Stimulated activated memory B cell treated with anti-CD40 and anti-IgM and Interleukin-4, amounts not matched to agents 10 μg/mL and 1 μg/mL and 100 μg/mL, for 72 hours (primary cell): Measurements from ENCODE around the gene CDRT4.

Source experiments
- ATAC-seq: fragments of 150-1000 bp; cut with Tn5 transposase; 2 replicates; pipeline ENCODE4 v1.10.0; 2021
- H3K27ac Mint-ChIP-seq: one replicate; pipeline ENCODE4 v1.8.0; 2022; ENCODE audit warnings: mild to moderate bottlenecking, mixed read lengths
- H3K27me3 Mint-ChIP-seq: one replicate; pipeline ENCODE4 v1.8.0; 2022; ENCODE audit warnings: mixed read lengths
- H3K36me3 Mint-ChIP-seq: one replicate; pipeline ENCODE4 v1.8.0; 2022; ENCODE audit warnings: mixed read lengths
- H3K4me1 Mint-ChIP-seq: one replicate; pipeline ENCODE4 v1.8.0; 2022; ENCODE audit warnings: mixed read lengths
- H3K4me3 Mint-ChIP-seq: one replicate; pipeline ENCODE4 v1.8.0; 2022; ENCODE audit warnings: mild to moderate bottlenecking, moderate library complexity, mixed read lengths
- H3K9me3 Mint-ChIP-seq: one replicate; pipeline ENCODE4 v1.8.0; 2022; ENCODE audit warnings: mixed read lengths

CDRT4 gene

DNA sequence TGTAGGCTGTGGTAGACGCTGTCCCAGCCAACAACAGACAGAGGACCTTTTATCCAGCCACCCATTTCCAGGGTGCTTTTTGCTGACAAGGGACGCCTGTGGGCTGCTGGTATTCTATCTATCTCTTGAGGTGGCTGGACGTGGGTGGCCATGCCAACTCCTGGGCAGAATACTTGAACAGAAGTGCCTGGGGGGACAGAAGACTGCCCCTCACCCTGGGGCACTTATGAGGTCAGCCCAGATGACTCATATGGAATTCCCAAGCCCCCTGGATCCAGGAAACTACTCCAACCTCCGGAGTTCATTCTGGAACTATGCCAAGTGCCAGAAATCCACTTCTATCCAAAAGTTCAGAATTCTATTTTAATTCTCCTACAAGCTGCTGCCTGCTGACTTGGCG lies 61.3 kb downstream of the CDRT4 start:
- H3K36me3 Mint-ChIP-seq = no peaks in the 10 kb centered on the region
- peaks cover 16% of the 10 kb centered on the region for H3K27me3 Mint-ChIP-seq
- H3K27ac Mint-ChIP-seq = no peak overlapping the region
- ATAC-seq = no peak
- no peak overlapping the region for H3K4me3 Mint-ChIP-seq
- H3K9me3 Mint-ChIP-seq = no peaks in the 10 kb centered on the region
- H3K4me1 Mint-ChIP-seq = no peaks in the 10 kb centered on the region

DNA sequence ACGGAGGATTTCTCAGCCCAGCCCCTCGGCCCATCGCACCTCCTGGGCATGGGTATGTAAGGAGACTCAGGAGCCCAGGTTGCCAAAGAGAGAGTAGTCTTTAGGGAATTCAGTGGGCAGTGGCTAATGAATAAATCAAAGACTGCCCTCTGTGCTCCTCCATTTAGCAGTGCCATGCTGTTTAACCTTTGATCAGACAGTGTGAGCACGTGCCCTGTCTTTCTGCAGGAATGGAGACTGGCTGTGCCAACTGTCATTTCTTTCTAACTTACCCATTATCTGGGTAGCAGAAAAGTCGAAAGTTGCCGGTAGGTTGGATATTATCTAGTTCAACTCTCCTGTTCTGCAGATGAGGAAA lies 62.4 kb downstream of the CDRT4 start:
- H3K27me3 Mint-ChIP-seq = peaks cover 16% of the 10 kb centered on the region
- H3K27ac Mint-ChIP-seq = no peak overlapping the region
- H3K9me3 Mint-ChIP-seq = no peaks in the 10 kb centered on the region
- no peaks in the 10 kb centered on the region for H3K36me3 Mint-ChIP-seq
- ATAC-seq = no peak
- no peak overlapping the region for H3K4me3 Mint-ChIP-seq
- no peaks in the 10 kb centered on the region for H3K4me1 Mint-ChIP-seq

DNA sequence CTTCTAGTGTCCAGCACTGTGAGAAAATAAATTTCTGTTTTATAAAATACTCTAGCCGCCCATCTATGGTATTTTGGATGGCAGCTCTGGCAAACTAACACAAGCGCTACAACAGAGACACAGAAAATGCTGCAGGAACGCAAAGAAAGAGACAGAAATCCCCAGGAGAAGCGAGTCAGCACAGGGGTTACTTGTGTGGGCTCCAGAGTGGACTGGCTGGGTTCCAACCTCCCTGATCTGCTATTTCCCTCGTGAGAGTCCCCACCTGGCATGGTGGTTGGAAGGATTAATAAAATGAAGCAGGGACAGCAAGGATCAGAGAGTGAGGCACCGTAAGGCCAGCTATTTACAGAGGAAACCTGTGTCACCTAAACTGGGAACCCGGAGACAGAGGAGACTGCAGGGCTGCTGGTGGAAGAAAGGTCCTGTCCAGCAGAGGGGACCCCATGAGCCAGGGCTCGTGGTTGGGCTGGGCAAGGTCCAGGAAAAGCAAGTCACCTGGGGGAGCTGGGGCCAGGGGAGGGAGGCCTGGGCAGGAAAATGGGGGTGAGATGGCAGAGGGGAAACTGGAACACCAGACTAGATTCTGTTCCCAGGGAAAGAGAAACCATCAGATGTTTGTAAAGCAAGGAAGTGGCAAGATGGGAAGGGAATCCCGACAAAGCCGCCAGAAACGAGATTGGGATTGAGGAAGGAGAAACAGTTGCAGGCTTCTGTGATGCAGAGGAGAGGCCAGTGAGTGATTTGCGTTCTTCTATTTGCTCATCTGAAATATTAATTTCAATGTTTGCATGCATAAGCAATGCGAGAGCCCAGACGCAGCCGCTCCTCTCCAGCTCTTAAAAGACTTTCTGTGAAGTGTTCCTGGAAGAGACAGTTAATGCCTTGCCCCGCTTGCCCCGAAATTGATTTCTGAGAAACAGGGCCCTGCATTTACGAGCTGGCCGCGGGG lies 63.0 kb downstream of the CDRT4 start:
- no peak overlapping the region for H3K4me3 Mint-ChIP-seq

DNA sequence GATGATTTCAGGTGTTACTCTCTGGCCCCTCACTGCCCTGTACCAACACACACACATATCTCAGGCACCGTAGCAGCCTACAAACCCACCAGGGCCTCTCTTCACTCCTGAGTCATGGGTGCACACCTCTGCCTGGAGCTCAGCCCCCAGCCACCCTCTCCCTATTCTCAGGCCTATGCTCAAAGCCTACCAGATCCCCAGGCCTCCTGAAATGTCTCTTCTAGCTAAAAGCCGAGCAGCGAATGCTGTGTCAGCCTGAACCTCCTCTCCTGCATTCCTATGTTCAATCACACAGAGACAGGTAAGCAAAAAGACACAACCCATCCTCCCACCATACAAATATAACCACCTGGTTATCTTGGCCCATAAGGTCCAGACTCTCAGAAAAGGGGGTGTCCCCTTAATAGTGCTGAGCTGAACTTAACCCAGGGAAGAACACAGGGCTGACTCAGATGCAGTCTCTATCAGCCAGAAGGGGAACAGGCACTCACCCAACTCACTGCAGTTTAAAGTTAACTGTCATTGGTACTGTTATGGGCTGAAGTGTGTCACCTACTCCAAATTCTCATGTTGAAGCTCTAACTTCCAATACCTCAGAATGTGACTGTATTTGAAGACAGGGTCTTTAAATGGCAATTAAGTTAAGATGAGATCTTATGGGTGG lies 64.0 kb downstream of the CDRT4 start:
- no peaks in the 10 kb centered on the region for H3K4me1 Mint-ChIP-seq
- H3K27ac Mint-ChIP-seq = no peak overlapping the region
- peaks cover 16% of the 10 kb centered on the region for H3K27me3 Mint-ChIP-seq
- H3K36me3 Mint-ChIP-seq = no peaks in the 10 kb centered on the region
- H3K9me3 Mint-ChIP-seq = no peaks in the 10 kb centered on the region
- no peak overlapping the region for H3K4me3 Mint-ChIP-seq
- ATAC-seq = no peak

More for the DNA sequence above, 63.0 kb downstream of the CDRT4 start:
- Mint-ChIP-seq H3K9me3 (no peaks in the 10 kb centered on the region), H3K36me3 (no peaks in the 10 kb centered on the region), H3K4me1 (no peaks in the 10 kb centered on the region), H3K27ac (no peak overlapping the region), H3K27me3 (peaks cover 16% of the 10 kb centered on the region)
- ATAC-seq = no peak

DNA sequence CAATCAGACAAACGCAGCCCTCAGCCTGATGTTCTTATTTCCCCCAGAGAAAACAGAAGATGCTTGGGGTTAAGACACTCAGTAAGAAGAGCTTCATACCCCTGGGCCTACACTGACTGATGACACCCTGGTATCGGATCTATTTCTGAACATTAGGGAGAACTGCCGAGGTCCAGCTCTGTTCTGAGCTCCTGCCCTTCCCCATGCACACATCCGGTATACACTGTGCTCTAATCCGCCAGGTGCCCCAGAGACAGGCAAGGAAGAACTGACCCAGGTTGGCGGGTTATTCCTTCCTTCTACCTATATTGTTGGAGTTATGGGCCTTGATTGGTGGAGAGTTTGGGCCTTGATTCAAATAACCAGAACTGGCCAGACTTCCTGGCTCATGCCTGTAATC lies 68.0 kb downstream of the CDRT4 start:
- H3K27ac Mint-ChIP-seq = no peak overlapping the region
- no peaks in the 10 kb centered on the region for H3K4me1 Mint-ChIP-seq
- H3K4me3 Mint-ChIP-seq = no peak overlapping the region
- no peaks in the 10 kb centered on the region for H3K36me3 Mint-ChIP-seq
- H3K27me3 Mint-ChIP-seq = peaks cover 16% of the 10 kb centered on the region
- H3K9me3 Mint-ChIP-seq = no peaks in the 10 kb centered on the region
- ATAC-seq = no peak

DNA sequence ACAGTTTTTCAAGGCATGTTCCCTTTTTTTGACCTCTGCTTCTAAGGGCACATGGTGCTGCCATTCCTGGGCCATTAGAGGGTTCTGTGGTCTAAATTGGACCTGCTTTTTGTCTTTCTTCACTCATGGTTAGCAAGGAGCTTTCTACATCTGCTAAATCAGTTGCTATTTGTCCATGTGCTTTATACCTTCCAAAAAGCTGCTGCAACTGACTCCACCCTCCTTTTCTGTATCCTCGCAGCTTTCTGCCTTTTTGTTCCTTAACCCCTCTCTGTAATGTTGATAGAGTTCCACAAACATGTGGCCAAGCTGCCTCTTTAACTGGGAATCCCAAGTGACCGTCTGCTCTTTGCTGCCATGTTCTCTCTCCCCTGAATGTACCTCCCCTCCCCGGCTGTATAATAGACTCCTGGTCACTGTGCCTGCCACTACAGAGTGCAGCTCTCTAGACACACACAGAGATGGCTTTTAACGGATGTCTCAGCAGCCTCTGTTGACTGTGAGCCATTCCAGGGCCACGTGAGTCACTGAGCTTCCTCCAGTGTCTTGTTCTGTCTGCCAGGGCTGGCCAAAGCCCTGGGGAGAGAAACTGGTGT lies 68.6 kb downstream of the CDRT4 start:
- Mint-ChIP-seq H3K9me3 (no peaks in the 10 kb centered on the region), H3K4me1 (no peaks in the 10 kb centered on the region), H3K4me3 (no peak overlapping the region), H3K27ac (no peak overlapping the region), H3K36me3 (no peaks in the 10 kb centered on the region), H3K27me3 (peaks cover 18% of the 10 kb centered on the region)
- ATAC-seq = no peak

DNA sequence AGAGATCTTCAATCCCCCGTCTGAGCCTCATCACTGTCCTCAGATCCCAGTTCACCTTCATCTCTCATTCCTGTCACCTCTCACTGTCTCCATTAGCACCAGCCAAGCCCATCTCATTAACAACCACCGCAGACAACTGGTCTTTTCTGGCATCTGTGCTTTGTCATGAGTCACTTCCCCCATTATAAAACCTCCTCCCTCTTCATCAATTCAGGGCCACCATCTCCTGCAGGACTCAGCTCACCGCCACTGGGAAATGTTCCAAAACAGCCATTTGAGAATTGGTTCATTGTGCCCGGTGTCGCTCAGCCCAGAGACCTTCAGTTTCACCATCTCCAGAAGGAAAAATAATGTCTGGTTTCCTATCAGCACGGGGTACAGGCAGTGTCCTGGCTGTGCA lies 69.1 kb downstream of the CDRT4 start:
- Mint-ChIP-seq H3K4me1 (no peaks in the 10 kb centered on the region), H3K9me3 (no peaks in the 10 kb centered on the region), H3K4me3 (no peak overlapping the region), H3K27me3 (peaks cover 18% of the 10 kb centered on the region), H3K36me3 (no peaks in the 10 kb centered on the region), H3K27ac (no peak overlapping the region)
- ATAC-seq = no peak

DNA sequence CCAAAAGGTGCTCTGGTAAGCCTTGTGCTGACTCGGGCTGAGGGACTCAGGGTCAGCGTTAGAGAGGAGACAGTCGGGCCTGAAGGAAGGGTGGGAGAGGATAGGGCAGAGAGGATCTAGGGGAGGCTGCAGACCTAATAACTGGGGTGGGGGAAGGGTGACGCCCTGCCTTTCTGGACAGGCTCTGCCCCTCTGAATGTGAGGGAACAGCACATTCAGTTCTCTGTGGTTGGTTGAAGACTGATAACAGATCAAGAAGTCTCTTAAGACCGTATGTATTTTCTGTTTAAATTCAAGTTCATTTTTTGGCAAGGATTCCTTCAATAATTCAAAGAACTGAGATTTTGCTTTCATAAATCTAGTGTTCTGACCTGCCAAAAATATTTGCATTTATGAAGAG lies 69.8 kb downstream of the CDRT4 start:
- Mint-ChIP-seq H3K36me3 (no peaks in the 10 kb centered on the region), H3K4me3 (no peak overlapping the region), H3K4me1 (no peaks in the 10 kb centered on the region), H3K9me3 (no peaks in the 10 kb centered on the region), H3K27me3 (peaks cover 18% of the 10 kb centered on the region), H3K27ac (no peak overlapping the region)
- ATAC-seq = no peak

DNA sequence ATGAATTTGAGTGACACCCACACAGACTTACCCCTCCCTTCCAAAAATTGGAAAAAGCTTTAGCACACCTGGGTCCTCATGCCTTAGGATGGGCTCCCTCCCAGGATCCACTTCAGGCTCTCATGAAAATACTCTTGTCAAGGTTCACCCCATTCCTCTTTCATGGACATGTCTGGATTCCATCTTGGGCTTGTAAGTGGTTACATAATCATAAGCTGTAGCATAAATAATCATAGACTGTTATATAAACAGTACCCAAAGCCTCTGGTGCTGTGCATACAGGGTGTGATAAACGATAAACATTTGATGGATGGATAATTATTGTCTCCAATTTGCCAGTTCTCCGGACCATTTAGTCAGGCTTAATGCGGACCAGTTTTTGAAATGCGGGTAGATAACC lies 72.3 kb downstream of the CDRT4 start:
- H3K4me1 Mint-ChIP-seq = no peaks in the 10 kb centered on the region
- no peaks in the 10 kb centered on the region for H3K36me3 Mint-ChIP-seq
- H3K9me3 Mint-ChIP-seq = no peaks in the 10 kb centered on the region
- ATAC-seq = no peak
- peaks cover 10% of the 10 kb centered on the region for H3K27me3 Mint-ChIP-seq
- H3K27ac Mint-ChIP-seq = no peak overlapping the region
- H3K4me3 Mint-ChIP-seq = no peak overlapping the region

DNA sequence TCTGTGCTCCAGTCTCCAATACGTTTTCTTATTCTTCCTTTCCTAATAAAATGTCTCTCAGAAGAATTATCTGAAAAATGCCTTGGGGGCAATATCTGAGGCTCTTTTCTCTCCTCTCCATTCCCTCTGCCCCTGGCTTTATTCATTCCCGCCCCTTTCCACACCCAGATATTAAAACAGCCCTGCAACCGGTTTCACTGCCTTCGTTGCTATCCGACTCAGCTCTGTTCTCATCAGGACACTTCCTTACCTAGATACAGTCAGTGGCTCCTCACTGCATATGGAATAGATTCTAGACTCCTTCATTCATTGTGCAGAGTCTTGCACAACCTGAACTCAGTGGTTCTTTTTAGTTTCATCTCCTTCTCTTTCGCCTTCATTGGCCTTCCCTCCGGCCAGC lies 74.0 kb downstream of the CDRT4 start:
- no peaks in the 10 kb centered on the region for H3K4me1 Mint-ChIP-seq
- H3K9me3 Mint-ChIP-seq = no peaks in the 10 kb centered on the region

DNA sequence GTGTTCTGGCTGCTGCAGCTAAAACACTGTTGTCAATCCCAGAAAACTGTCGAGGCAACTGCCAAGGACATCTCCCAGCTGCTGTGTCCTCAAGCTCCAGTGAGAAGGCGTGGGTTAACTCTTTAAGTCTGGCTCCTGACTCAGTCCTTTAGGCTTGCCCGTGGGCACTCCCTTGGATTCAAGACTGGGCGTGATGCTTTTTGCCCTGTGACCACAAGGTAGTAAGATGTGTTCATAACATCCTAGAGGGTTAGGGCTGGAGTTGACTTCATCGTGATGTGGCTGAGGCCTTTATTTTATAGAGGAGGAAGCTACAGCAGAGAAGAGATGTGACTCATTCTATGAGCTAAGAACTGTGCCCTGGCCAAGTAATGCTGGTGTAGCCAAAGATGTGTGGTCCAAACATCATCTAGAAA lies 75.1 kb downstream of the CDRT4 start:
- no peaks in the 10 kb centered on the region for H3K4me1 Mint-ChIP-seq
- H3K27ac Mint-ChIP-seq = no peak overlapping the region
- no peaks in the 10 kb centered on the region for H3K36me3 Mint-ChIP-seq
- peaks cover 10% of the 10 kb centered on the region for H3K27me3 Mint-ChIP-seq
- H3K9me3 Mint-ChIP-seq = no peaks in the 10 kb centered on the region
- no peak for ATAC-seq
- no peak overlapping the region for H3K4me3 Mint-ChIP-seq

More for the DNA sequence above, 74.0 kb downstream of the CDRT4 start:
- Mint-ChIP-seq H3K27me3 (peaks cover 10% of the 10 kb centered on the region), H3K4me3 (no peak overlapping the region), H3K27ac (no peak overlapping the region), H3K36me3 (no peaks in the 10 kb centered on the region)
- no peak for ATAC-seq

DNA sequence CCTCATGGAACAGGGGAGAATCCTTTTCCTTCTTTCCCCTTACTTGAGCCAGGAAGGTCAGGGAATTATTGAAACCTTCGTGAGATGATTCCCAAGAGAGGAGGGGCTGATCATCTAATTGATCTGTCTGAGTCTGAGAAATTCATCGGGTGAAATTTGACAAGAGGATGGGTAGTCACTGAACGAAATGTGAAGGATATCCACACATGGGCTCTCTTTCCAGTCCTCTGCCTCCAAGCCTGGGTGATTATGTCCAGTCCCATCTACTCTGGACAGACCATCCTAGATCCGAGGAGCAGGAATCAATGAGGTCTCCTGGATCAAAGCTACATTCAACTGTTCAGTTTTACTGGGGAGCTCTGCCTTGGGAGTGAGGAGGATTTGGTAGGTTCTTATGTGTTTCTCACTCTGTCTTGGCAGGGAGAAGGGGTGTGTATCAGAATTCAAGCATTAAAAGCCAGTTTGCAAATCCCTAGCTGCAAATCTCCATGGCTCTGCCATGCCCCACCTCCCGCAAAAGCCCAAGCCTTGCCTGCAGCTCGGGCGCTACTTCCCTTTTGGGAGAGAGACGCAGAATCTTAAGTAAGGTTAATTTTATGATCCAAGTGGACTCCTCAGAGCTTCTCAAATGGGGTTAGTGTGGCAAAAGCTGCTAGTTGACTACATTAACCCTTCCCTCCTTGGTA lies 78.9 kb downstream of the CDRT4 start:
- Mint-ChIP-seq H3K27me3 (peaks cover 17% of the 10 kb centered on the region), H3K4me1 (no peaks in the 10 kb centered on the region), H3K9me3 (no peaks in the 10 kb centered on the region), H3K27ac (no peak overlapping the region), H3K4me3 (no peak overlapping the region), H3K36me3 (no peaks in the 10 kb centered on the region)
- ATAC-seq = no peak

DNA sequence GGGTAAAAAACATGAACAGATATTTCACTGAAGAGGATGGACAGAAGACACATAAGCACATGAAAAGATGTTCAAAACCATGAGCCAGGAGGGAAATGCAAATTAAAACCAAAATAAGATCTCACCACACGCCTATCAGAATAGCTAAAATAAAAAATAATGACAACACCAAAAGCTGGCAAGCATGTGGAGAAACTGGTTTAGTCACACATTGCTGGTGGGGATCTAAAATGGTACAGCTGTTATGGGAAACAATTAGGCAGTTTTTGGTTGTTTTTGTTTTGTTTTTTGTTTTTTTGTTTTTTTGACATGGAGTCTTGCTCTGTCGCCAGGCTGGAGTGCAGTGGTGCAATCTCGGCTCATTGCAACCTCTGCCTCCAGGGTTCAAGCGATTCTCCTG lies 81.3 kb downstream of the CDRT4 start:
- Mint-ChIP-seq H3K36me3 (no peaks in the 10 kb centered on the region), H3K4me3 (no peak overlapping the region), H3K27ac (no peak overlapping the region), H3K4me1 (no peaks in the 10 kb centered on the region), H3K9me3 (no peaks in the 10 kb centered on the region), H3K27me3 (peaks cover 21% of the 10 kb centered on the region)
- ATAC-seq = no peak
